GM18907 (cell line): ENCODE results near the gene ACSL4.
"Not testable (repeated sequence)": the region's sequence is repeated elsewhere in the genome, so short reads cannot be mapped to it uniquely, and the experiment has no call there.

Source experiments
- ATAC-seq: cut with Tn5 transposase; IDR thresholded peaks from one replicate; pipeline ENCODE4 v1.9.1; 2021; ENCODE audit warnings: mild to moderate bottlenecking, moderate library complexity; ENCODE audit not compliant: unreplicated experiment

ACSL4 gene

GRCh38 chrX:109679820-109680219 lies 53.2 kb downstream of the ACSL4 start:
- no peak for ATAC-seq

DNA sequence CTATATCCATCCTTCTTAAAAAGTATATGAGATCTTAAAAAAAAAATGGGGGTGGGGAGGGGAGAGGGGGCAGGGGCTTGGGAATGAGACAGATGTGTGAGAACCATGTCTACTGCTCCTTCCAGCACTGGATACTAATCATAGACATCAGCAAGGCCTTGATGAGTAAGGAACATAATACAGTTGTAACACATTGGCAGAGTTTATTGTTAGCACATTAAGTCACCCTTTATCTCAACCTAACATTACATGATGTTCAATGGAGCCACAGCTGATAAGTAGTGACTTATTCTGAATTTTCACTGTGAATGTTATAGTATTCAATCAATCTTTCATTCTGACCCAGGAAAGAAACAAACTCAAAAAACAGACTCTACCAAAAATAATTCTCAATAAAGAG lies 60.8 kb downstream of the ACSL4 start:
- ATAC-seq: no peak

DNA sequence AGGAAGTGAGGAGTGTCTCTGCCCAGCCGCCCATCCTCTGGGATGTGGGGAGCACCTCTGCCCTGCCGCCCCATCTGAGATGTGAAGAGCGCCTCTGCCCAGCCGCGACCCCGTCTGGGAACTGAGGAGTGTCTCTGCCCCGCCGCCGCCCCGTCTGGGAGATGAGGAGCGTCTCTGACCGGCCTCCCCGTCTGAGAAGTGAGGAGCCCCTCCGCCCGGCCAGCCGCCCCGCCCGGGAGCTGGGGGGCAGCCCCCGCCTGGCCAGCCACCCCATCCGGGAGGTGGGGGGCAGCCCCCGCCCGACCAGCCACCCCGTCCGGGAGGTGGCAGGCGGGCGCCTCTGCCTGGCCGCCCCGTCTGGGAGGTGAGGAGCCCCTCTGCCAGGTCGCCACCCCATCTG lies 61.9 kb downstream of the ACSL4 start:
- not testable (repeated sequence) for ATAC-seq

GRCh38 chrX:109667986-109668385 lies 65.1 kb downstream of the ACSL4 start:
- ATAC-seq: no peak

- ATAC-seq: no peak
These were observed 72.5 kb downstream of the ACSL4 start for GRCh38 chrX:109660435-109661143.

- ATAC-seq: no peak
These were observed 74.7 kb downstream of the ACSL4 start for GRCh38 chrX:109658391-109658790.

DNA sequence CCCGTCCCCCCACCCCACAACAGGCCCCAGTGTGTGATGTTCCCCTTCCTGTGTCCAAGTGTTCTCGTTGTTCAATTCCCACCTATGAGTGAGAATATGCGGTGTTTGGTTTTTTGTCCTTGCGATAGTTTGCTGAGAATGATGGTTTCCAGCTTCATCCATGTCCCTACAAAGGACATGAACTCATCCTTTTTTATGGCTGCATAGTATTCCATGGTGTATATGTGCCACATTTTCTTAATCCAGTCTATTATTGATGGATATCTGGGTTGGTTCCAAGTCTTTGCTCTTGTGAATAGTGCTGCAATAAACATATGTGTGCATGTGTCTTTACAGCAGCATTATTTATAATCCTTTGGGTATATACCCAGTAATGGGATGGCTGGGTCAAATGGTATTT lies 75.7 kb downstream of the ACSL4 start:
- not testable (repeated sequence) for ATAC-seq

DNA sequence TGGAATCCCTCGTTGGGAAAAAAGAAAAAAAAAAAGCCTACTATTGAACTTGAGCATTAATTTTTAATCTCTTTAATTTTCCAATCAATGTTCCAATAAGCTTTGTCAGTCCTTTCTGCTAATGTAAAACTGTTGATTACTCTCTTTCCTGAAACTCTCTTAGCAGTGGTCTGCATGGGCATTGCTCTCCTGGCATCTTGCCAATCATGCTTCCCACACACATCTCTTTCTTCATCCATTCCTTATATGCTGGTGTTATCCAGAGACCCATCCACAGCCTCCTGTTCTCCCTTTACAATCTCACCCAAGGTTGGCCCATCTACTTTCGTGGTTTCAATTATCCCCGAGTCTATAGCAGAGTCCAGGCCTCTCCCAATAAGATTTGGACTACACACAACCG lies 76.3 kb downstream of the ACSL4 start:
- no peak for ATAC-seq

DNA sequence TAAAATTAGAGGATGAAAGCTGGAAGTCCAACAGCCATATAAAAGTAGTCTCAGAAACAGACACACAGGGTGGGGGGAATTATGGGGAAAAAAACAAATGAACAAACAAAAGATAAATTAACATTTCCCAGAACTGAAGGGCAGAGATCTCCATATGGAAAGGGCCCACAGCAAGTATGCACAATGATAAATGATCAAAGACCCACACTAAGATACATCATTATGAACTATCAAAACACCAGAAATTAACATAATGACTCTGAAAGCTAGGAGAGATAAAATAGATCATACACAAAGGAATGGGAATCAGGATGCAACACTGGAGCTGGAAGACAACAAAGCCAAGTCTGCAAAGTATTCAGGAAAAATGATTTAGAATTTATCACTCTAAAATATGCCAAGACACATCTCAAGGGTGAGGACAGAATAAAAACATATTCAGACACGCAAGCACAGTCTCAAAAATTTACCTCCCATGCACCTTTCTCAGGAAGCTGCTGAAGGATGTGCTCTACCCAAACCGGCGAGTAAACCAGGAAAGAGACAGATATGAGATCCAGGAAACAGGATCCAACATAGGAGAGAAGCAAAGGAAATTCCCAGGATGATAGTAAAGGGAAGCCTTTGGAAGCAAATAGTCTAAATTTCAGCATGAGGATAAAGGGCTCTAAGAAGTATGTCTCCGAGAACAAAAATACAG lies 77.4 kb downstream of the ACSL4 start:
- ATAC-seq: no peak

DNA sequence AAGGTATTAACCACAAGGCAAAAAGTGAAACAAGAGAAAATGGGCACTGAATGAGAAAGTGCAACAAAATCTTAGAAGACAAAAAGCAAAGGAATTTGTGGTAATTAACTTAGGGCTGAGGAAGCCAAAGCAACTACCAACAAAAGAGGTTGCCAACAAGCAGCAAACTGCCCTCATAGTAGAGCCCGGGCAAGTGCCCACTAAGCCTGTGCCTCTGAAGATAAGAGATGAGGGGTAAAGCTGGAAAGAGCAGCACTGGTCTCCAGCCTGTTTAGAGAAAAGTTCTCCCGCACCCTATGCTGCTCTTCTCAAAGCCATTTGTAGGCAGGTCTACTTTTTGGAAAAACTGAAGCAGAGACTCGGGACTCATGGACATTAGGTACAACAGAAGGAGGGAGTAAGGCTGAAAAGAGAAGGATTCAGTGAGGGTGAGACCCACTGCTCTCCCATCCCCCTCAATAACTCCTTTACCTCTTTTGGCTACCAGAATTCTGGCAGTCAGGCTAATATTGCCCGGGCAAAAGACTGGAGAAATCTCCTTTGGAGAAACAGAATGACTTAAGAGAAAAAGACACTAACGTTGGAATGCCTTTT lies 78.4 kb downstream of the ACSL4 start:
- ATAC-seq: no peak

- not testable (repeated sequence) for ATAC-seq
These were observed 88.4 kb downstream of the ACSL4 start for GRCh38 chrX:109644671-109645070.

- ATAC-seq: no peak
These were observed 89.4 kb downstream of the ACSL4 start for GRCh38 chrX:109643687-109644086.

GRCh38 chrX:109638158-109638557 lies 94.9 kb downstream of the ACSL4 start:
- no peak for ATAC-seq

DNA sequence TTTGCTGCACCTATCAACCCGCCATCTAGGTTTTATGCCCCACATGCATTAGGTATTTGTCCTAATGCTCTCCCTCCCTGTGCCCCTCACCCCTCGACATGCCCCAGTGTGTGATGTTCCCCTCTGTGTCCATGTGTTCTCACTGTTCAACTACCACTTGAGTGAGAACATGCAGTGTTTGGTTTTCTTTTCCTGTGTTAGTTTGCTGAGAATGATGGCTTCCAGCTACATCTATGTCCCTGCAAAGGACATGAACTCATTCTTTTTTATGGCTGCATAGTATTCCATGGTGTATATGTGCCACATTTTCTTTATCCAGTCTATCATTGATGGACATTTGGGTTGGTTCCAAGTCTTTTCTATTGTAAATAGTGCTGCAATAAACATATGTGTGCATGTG lies 95.6 kb downstream of the ACSL4 start:
- not testable (repeated sequence) for ATAC-seq

DNA sequence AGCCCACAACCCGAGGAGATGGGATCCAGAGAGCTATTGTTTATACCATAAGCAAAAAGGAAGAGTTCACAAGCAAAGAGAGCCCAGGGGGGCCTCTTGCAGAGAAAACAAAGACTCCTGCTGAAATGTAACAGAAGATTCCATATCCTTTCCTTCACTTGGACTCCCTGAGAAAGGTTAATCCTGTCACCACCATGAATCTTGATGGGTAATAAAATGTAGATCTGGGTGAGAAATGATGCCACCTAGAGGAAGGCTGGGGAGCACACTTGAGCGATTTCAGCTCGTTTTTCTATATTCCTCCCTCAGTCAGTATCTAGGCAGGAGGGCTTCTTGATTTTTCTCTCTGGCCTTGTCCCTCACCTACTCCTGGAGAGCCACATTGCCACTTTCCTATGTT lies 97.9 kb downstream of the ACSL4 start:
- ATAC-seq: peak; percentile 57

- ATAC-seq: no peak
These were observed 100.1 kb downstream of the ACSL4 start for GRCh38 chrX:109632906-109633504.

DNA sequence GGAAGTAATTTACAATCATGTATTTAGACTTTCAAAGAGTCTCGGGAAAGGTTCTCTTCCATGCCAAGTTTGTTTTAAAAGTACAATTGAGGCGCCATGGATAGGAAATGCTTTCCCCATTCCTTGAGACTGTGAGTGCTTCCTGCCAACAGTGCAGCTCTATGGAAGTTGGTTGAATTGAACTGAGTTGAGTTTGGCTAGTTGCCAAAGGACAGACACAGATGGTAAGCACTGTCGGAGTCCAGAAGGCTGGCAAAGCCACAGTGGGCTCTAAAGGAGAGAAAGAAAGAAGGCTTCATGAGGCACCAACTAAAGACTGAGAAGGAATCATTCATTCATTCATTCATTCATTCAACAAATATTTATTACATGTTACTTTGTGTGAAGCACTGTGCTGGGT lies 103.7 kb downstream of the ACSL4 start:
- ATAC-seq: no peak

- no peak for ATAC-seq
These were observed 106.4 kb downstream of the ACSL4 start for GRCh38 chrX:109626637-109627036.

DNA sequence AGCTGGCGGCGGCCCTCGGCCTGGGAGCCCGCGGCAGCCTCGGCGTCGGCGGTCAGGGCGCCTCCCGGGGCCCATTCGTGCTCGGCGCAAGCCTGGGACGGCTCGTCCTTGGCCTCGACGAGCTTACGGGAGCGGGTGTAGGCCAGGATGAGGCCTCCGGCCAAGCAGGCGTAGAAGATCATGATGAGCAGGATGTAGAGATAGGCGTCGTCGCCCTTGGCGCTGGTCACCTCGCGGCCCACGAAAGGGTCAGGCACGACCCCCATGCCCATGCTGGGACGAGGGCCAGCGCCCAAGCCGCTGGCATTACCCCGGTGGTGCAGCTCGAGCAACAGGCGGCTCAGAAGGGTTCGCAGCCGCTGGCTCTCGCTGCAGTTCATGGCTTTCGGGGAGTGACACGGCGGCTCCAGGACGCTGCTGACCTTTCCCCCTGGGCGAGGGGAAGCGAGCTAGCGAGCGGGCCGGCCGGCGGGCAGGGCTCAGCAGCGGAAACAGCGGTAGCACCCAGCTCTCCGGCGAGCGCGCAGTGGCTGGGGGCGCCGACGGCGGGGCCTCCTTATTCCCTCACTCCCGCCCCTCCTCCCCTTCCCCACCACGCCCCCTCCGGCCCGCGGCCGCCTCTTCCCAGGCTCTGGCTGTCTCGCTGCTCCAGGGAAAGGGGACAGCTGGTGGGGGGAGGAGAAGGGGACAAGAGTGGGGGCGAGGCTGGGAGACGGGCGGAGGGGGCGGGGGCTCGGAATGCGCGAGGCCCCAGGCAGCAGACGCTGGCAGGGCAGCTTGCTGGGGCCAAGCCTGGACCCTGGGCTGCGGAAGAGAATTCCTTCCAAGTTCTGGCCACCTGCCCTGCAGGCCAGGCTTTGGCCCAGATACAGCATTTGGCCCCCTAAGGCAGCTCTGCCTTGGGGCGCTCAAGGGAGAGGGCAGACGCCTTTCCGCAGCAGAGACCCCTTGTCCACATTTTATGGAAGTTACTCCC lies 108.1 kb downstream of the ACSL4 start, which contains the start of gene KCNE5:
Gene KCNE5, minus strand, starts transcription at position 532 of the 976 bp plus-strand sequence. Its CDS starts 152 bp downstream, at position 380.
- ATAC-seq: no peak

GRCh38 chrX:109623997-109624396 lies 109.1 kb downstream of the ACSL4 start:
- ATAC-seq: no peak
